ENCODE measurements around the gene AKTIP.

Gene AKTIP

GRCh38 chr16:53494636-53495035, 8.4 kb downstream of the AKTIP start:
- TF ChIP-seq TAF1 (IDR thresholded peaks at IDR 0.05; ENCODE audit: borderline replicate concordance, insufficient read depth, low read length): no peak
- no peak for TF ChIP-seq SIN3A (IDR thresholded peaks at IDR 0.05; ENCODE audit: borderline replicate concordance, insufficient read depth, low read length)
- TF ChIP-seq REST (IDR thresholded peaks at IDR 0.05; ENCODE audit: insufficient read depth in 1 of 2, low read depth in 2 of 2, low read length in 2 of 2): no peak
- no peak for TF ChIP-seq POLR2AphosphoS5 (IDR thresholded peaks at IDR 0.05; ENCODE audit: low read depth, low read length)
- TF ChIP-seq FOXP2 (optimal IDR thresholded peaks at IDR 0.05; ENCODE audit: borderline replicate concordance, extremely low read depth, extremely low read length, insufficient read depth): no peak

GRCh38 chr16:53492503-53492902, 10.5 kb downstream of the AKTIP start:
- TF ChIP-seq POLR2AphosphoS5 (IDR thresholded peaks at IDR 0.05; ENCODE audit: low read depth, low read length) (no peak), TAF1 (IDR thresholded peaks at IDR 0.05; ENCODE audit: borderline replicate concordance, insufficient read depth, low read length) (no peak)

- TF ChIP-seq REST (IDR thresholded peaks at IDR 0.05; ENCODE audit: insufficient read depth in 1 of 2, low read depth in 2 of 2, low read length in 2 of 2) (no peak), TAF1 (IDR thresholded peaks at IDR 0.05; ENCODE audit: borderline replicate concordance, insufficient read depth, low read length) (no peak), SIN3A (IDR thresholded peaks at IDR 0.05; ENCODE audit: borderline replicate concordance, insufficient read depth, low read length) (no peak), FOXP2 (optimal IDR thresholded peaks at IDR 0.05; ENCODE audit: borderline replicate concordance, extremely low read depth, extremely low read length, insufficient read depth) (no peak), POLR2AphosphoS5 (IDR thresholded peaks at IDR 0.05; ENCODE audit: low read depth, low read length) (no peak)
Measured at GRCh38 chr16:53489755-53490154, 13.3 kb downstream of the AKTIP start.

- TF ChIP-seq FOXP2 (optimal IDR thresholded peaks at IDR 0.05; ENCODE audit: borderline replicate concordance, extremely low read depth, extremely low read length, insufficient read depth) (no peak), TAF1 (IDR thresholded peaks at IDR 0.05; ENCODE audit: borderline replicate concordance, insufficient read depth, low read length) (no peak), POLR2AphosphoS5 (IDR thresholded peaks at IDR 0.05; ENCODE audit: low read depth, low read length) (no peak), SIN3A (IDR thresholded peaks at IDR 0.05; ENCODE audit: borderline replicate concordance, insufficient read depth, low read length) (no peak), REST (IDR thresholded peaks at IDR 0.05; ENCODE audit: insufficient read depth in 1 of 2, low read depth in 2 of 2, low read length in 2 of 2) (no peak)
Measured at GRCh38 chr16:53486230-53486629, 16.8 kb downstream of the AKTIP start.

- TF ChIP-seq REST (IDR thresholded peaks at IDR 0.05; ENCODE audit: insufficient read depth in 1 of 2, low read depth in 2 of 2, low read length in 2 of 2): no peak
- TF ChIP-seq SIN3A (IDR thresholded peaks at IDR 0.05; ENCODE audit: borderline replicate concordance, insufficient read depth, low read length): no peak
- TF ChIP-seq POLR2AphosphoS5 (IDR thresholded peaks at IDR 0.05; ENCODE audit: low read depth, low read length): no peak
- TF ChIP-seq FOXP2 (optimal IDR thresholded peaks at IDR 0.05; ENCODE audit: borderline replicate concordance, extremely low read depth, extremely low read length, insufficient read depth): no peak
- TF ChIP-seq TAF1 (IDR thresholded peaks at IDR 0.05; ENCODE audit: borderline replicate concordance, insufficient read depth, low read length): no peak
Measured at GRCh38 chr16:53484542-53484941, 18.5 kb downstream of the AKTIP start.

All from PFSK-1 (cell line).